HPDE6-E6E7 (cell line): Measurements from ENCODE around the gene DNA2.

Source experiments
- DNase-seq: peaks from one replicate; pipeline ENCODE4 v3.0.0; 2011; ENCODE audit warnings: missing footprints; ENCODE audit errors: extremely low spot score

DNA2 gene

GRCh38 chr10:68364101-68364886, 107.5 kb downstream of the DNA2 start:
- DNase-seq, result no peak
